ENCODE measurements around the gene SLC39A1.

- TF ChIP-seq, protein P1, sequence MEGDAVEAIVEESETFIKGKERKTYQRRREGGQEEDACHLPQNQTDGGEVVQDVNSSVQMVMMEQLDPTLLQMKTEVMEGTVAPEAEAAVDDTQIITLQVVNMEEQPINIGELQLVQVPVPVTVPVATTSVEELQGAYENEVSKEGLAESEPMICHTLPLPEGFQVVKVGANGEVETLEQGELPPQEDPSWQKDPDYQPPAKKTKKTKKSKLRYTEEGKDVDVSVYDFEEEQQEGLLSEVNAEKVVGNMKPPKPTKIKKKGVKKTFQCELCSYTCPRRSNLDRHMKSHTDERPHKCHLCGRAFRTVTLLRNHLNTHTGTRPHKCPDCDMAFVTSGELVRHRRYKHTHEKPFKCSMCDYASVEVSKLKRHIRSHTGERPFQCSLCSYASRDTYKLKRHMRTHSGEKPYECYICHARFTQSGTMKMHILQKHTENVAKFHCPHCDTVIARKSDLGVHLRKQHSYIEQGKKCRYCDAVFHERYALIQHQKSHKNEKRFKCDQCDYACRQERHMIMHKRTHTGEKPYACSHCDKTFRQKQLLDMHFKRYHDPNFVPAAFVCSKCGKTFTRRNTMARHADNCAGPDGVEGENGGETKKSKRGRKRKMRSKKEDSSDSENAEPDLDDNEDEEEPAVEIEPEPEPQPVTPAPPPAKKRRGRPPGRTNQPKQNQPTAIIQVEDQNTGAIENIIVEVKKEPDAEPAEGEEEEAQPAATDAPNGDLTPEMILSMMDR (IDR thresholded peaks at IDR 0.05), result no peak
- no peak for TF ChIP-seq POLR2A (IDR thresholded peaks at IDR 0.05)
These were observed 29.4 kb downstream of the SLC39A1 start for GRCh38 chr1:153933955-153934354.
